ENCODE measurements around the gene LBP. TPM values are rescaled to one million over a fixed set of nuclear protein-coding genes. Genes with fewer than 3 reads are reported as not detected.
A peak's percentile ranks its signal among the peaks of the same experiment; 100 is the strongest.

LBP gene
- total RNA-seq (under 1 TPM in 1 of 5 donors, not detected in 4; 0.32 TPM), total RNA-seq (0 to 0.09 (median 0) reads per million in 29 experiments)
- total RNA-seq (2013): not detected

DNA sequence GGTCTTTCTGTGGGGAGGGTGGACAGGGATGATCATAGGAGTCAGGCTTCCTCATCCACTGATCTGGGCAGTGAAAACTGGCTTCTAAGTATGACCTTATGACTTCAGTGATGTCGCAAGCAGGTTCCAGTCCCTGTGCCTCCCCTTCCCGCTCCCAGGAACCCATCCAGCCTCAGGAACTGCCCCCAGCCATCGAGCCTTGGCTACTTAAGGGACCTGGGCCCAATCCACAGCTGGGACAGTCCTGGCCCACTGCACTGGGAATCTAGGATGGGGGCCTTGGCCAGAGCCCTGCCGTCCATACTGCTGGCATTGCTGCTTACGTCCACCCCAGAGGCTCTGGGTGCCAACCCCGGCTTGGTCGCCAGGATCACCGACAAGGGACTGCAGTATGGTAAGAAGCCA lies at the start of gene LBP:
Gene LBP, plus strand, starts transcription at position 236 of the 405 bp plus-strand sequence. Its CDS starts 35 bp downstream, at position 271.
- POLR2A ChIA-PET: no interaction called here
- Mint-ChIP-seq H3K4me1 (no peaks in the 10 kb centered on the region), H3K27ac (no peak within 1 kb of the TSS), H3K9me3 (no peaks in the 10 kb centered on the region), H3K36me3 (no peaks in the 10 kb centered on the region), H3K4me3 (no peak within 1 kb of the TSS), H3K27me3 (peaks cover 2 to 13% of the 10 kb centered on the region in 2 donors)
- ATAC-seq (replicated peaks in 1 of 4) (no peak), DNase-seq (no peak)
- Histone ChIP-seq H3K4me3 (ENCODE audit: control insufficient read depth in 1 of 2, extremely low read depth in 1 of 2, low read length in 1 of 2) (no peak within 1 kb of the TSS), H3K4me1 (ENCODE audit: control insufficient read depth in 1 of 2, extremely low read depth in 1 of 2, insufficient read depth in 2 of 2, low read length in 2 of 2) (no peaks in the 10 kb centered on the region), H3K27ac (ENCODE audit: low read length) (no peak within 1 kb of the TSS), H3K27me3 (replicated peaks in 1 of 2; ENCODE audit: control insufficient read depth in 2 of 2, extremely low read depth in 1 of 2, insufficient read depth in 2 of 2, low read length in 1 of 2) (peaks cover 0 to 14% of the 10 kb centered on the region in 2 experiments), H3K36me3 (ENCODE audit: control insufficient read depth in 2 of 2, extremely low read depth in 1 of 2, insufficient read depth in 1 of 2, low read length in 1 of 2) (no peaks in the 10 kb centered on the region), H3K9me3 (no peaks in the 10 kb centered on the region)
- WGBS (ENCODE audit: insufficient coverage): 85% methylated on average over 8 of the region's 8 CpGs
- CTCF ChIA-PET: no interaction called here

- ChIA-PET POLR2A (no interaction called here), CTCF (no interaction called here)
- H3K4me1 Mint-ChIP-seq: peaks cover 0 to 2% (median 0%) of the 10 kb centered on the region in 3 donors
- ATAC-seq (replicated peaks in 1 of 4) (no peak), DNase-seq (no peak)
- no peak overlapping the region for H3K27ac ChIP-seq (ENCODE audit: low read length)
- no peak overlapping the region for H3K27ac Mint-ChIP-seq
- H3K36me3 ChIP-seq (ENCODE audit: control insufficient read depth in 2 of 2, extremely low read depth in 1 of 2, insufficient read depth in 1 of 2, low read length in 1 of 2): no peaks in the 10 kb centered on the region
- no peaks in the 10 kb centered on the region for H3K9me3 Mint-ChIP-seq
- H3K36me3 Mint-ChIP-seq: no peaks in the 10 kb centered on the region
- peaks cover 26 to 35% of the 10 kb centered on the region in 2 donors for H3K27me3 Mint-ChIP-seq
- WGBS (ENCODE audit: insufficient coverage): 76% methylated on average over 4 of the region's 7 CpGs
- no peaks in the 10 kb centered on the region for H3K9me3 ChIP-seq
- no peak overlapping the region for H3K4me3 ChIP-seq (ENCODE audit: control insufficient read depth in 1 of 2, extremely low read depth in 1 of 2, low read length in 1 of 2)
- no peaks in the 10 kb centered on the region for H3K4me1 ChIP-seq (ENCODE audit: control insufficient read depth in 1 of 2, extremely low read depth in 1 of 2, insufficient read depth in 2 of 2, low read length in 2 of 2)
- H3K27me3 ChIP-seq (replicated peaks in 1 of 2; ENCODE audit: control insufficient read depth in 2 of 2, extremely low read depth in 1 of 2, insufficient read depth in 2 of 2, low read length in 1 of 2): peaks cover 0 to 61% of the 10 kb centered on the region in 2 experiments
- H3K4me3 Mint-ChIP-seq: no peak overlapping the region
Measured at GRCh38 chr20:38297916-38298674, 48.2 kb upstream of the LBP start.

GRCh38 chr20:38298768-38299288 lies 47.5 kb upstream of the LBP start:
- H3K4me3 Mint-ChIP-seq: no peak overlapping the region
- POLR2A ChIA-PET: no interaction called here
- no peaks in the 10 kb centered on the region for H3K9me3 ChIP-seq
- peak in 1 of 35 experiments; percentile 7 for DNase-seq
- H3K27me3 ChIP-seq (replicated peaks in 1 of 2; ENCODE audit: control insufficient read depth in 2 of 2, extremely low read depth in 1 of 2, insufficient read depth in 2 of 2, low read length in 1 of 2): peaks cover 0 to 57% of the 10 kb centered on the region in 2 experiments
- peaks cover 0 to 1% of the 10 kb centered on the region in 2 experiments for H3K4me1 ChIP-seq (ENCODE audit: control insufficient read depth in 1 of 2, extremely low read depth in 1 of 2, insufficient read depth in 2 of 2, low read length in 2 of 2)
- no peaks in the 10 kb centered on the region for H3K36me3 Mint-ChIP-seq
- H3K36me3 ChIP-seq (ENCODE audit: control insufficient read depth in 2 of 2, extremely low read depth in 1 of 2, insufficient read depth in 1 of 2, low read length in 1 of 2): no peaks in the 10 kb centered on the region
- WGBS (ENCODE audit: insufficient coverage): 44% methylated on average over 10 of the region's 13 CpGs
- peaks cover 34 to 39% of the 10 kb centered on the region in 2 donors for H3K27me3 Mint-ChIP-seq
- H3K4me3 ChIP-seq (ENCODE audit: control insufficient read depth in 1 of 2, extremely low read depth in 1 of 2, low read length in 1 of 2): no peak overlapping the region
- CTCF ChIA-PET: no interaction called here
- no peak for ATAC-seq (replicated peaks in 1 of 4)
- no peaks in the 10 kb centered on the region for H3K9me3 Mint-ChIP-seq
- peaks cover 0 to 9% (median 7%) of the 10 kb centered on the region in 3 donors for H3K4me1 Mint-ChIP-seq
- H3K27ac Mint-ChIP-seq: no peak overlapping the region
- no peak overlapping the region for H3K27ac ChIP-seq (ENCODE audit: low read length)

DNA sequence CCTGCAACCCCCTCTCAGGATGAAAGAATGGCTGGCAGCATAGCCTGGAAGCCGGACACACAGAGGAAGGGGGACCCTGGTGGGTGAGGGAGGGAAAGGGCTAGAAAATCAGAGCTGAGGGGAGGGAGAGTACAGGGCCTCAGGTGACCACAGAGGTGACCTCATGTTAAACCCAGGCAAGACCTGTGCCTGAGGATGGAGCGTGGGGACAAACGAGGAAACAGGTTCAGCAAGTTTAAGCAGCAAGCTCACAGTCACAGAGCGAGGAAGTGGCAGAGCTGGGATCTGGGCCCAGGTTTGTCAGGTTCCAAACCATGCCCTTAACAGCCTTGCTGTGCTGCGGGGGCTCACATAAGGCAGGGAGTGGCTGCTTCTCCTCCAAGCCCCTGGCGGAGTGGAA lies 46.3 kb upstream of the LBP start:
- no peak for DNase-seq
- Mint-ChIP-seq H3K9me3 (no peaks in the 10 kb centered on the region), H3K27me3 (peaks cover 44 to 45% of the 10 kb centered on the region in 2 donors), H3K36me3 (no peaks in the 10 kb centered on the region), H3K4me1 (peaks cover 10 to 20% (median 15%) of the 10 kb centered on the region in 3 donors), H3K4me3 (no peak overlapping the region), H3K27ac (no peak overlapping the region)
- Histone ChIP-seq H3K4me3 (ENCODE audit: control insufficient read depth in 1 of 2, extremely low read depth in 1 of 2, low read length in 1 of 2) (no peak overlapping the region), H3K27me3 (replicated peaks in 1 of 2; ENCODE audit: control insufficient read depth in 2 of 2, extremely low read depth in 1 of 2, insufficient read depth in 2 of 2, low read length in 1 of 2) (peaks cover 0 to 57% of the 10 kb centered on the region in 2 experiments), H3K4me1 (ENCODE audit: control insufficient read depth in 1 of 2, extremely low read depth in 1 of 2, insufficient read depth in 2 of 2, low read length in 2 of 2) (peaks cover 0 to 7% of the 10 kb centered on the region in 2 experiments), H3K36me3 (ENCODE audit: control insufficient read depth in 2 of 2, extremely low read depth in 1 of 2, insufficient read depth in 1 of 2, low read length in 1 of 2) (no peaks in the 10 kb centered on the region), H3K9me3 (no peaks in the 10 kb centered on the region), H3K27ac (ENCODE audit: low read length) (no peak overlapping the region)
- ChIA-PET CTCF (no interaction called here), POLR2A (no interaction called here)
- no peak for ATAC-seq (replicated peaks in 1 of 4)
- 84% methylated on average over 5 of the region's 6 CpGs for WGBS (ENCODE audit: insufficient coverage)

- Mint-ChIP-seq H3K27me3 (peaks cover 43 to 44% of the 10 kb centered on the region in 2 donors), H3K36me3 (no peaks in the 10 kb centered on the region), H3K4me3 (no peak overlapping the region), H3K4me1 (peaks cover 10 to 20% (median 15%) of the 10 kb centered on the region in 3 donors), H3K9me3 (no peaks in the 10 kb centered on the region), H3K27ac (no peak overlapping the region)
- Histone ChIP-seq H3K36me3 (ENCODE audit: control insufficient read depth in 2 of 2, extremely low read depth in 1 of 2, insufficient read depth in 1 of 2, low read length in 1 of 2) (no peaks in the 10 kb centered on the region), H3K9me3 (no peaks in the 10 kb centered on the region), H3K4me1 (ENCODE audit: control insufficient read depth in 1 of 2, extremely low read depth in 1 of 2, insufficient read depth in 2 of 2, low read length in 2 of 2) (peaks cover 0 to 7% of the 10 kb centered on the region in 2 experiments), H3K4me3 (ENCODE audit: control insufficient read depth in 1 of 2, extremely low read depth in 1 of 2, low read length in 1 of 2) (no peak overlapping the region), H3K27ac (ENCODE audit: low read length) (no peak overlapping the region), H3K27me3 (replicated peaks in 1 of 2; ENCODE audit: control insufficient read depth in 2 of 2, extremely low read depth in 1 of 2, insufficient read depth in 2 of 2, low read length in 1 of 2) (peaks cover 0 to 59% of the 10 kb centered on the region in 2 experiments)
- CTCF ChIA-PET: no interaction called here
- DNase-seq (no peak), ATAC-seq (replicated peaks in 1 of 4) (no peak)
- no CpG with 5 or more reads among the region's 4 CpGs for WGBS (ENCODE audit: insufficient coverage)
- POLR2A ChIA-PET: no interaction called here
Measured at GRCh38 chr20:38300438-38300837, 45.8 kb upstream of the LBP start.

- Mint-ChIP-seq H3K36me3 (no peaks in the 10 kb centered on the region), H3K9me3 (no peaks in the 10 kb centered on the region), H3K27me3 (peaks cover 50% of the 10 kb centered on the region in 2 donors), H3K27ac (no peak overlapping the region), H3K4me1 (peaks cover 10 to 20% (median 15%) of the 10 kb centered on the region in 3 donors), H3K4me3 (no peak overlapping the region)
- CTCF ChIA-PET: no interaction called here
- Histone ChIP-seq H3K4me1 (ENCODE audit: control insufficient read depth in 1 of 2, extremely low read depth in 1 of 2, insufficient read depth in 2 of 2, low read length in 2 of 2) (peaks cover 0 to 7% of the 10 kb centered on the region in 2 experiments), H3K27me3 (replicated peaks in 1 of 2; ENCODE audit: control insufficient read depth in 2 of 2, extremely low read depth in 1 of 2, insufficient read depth in 2 of 2, low read length in 1 of 2) (peaks cover 0 to 52% of the 10 kb centered on the region in 2 experiments), H3K36me3 (ENCODE audit: control insufficient read depth in 2 of 2, extremely low read depth in 1 of 2, insufficient read depth in 1 of 2, low read length in 1 of 2) (no peaks in the 10 kb centered on the region), H3K27ac (ENCODE audit: low read length) (no peak overlapping the region), H3K9me3 (no peaks in the 10 kb centered on the region), H3K4me3 (ENCODE audit: control insufficient read depth in 1 of 2, extremely low read depth in 1 of 2, low read length in 1 of 2) (no peak overlapping the region)
- 43% methylated on average over 1 of the region's 3 CpGs for WGBS (ENCODE audit: insufficient coverage)
- DNase-seq: no peak
- POLR2A ChIA-PET: interaction anchor here in 1 of 2 donors (0.6 kb wide), 1 partner anchor 1854 kb away, joined by 3 read pairs; no protein-coding TSS in a partner anchor
- ATAC-seq (replicated peaks in 1 of 4): no peak
Measured at GRCh38 chr20:38301309-38301708, 45.0 kb upstream of the LBP start.
